Measurements from ENCODE around the gene HAUS2.
"Not testable (repeated sequence)": the region's sequence is repeated elsewhere in the genome, so short reads cannot be mapped to it uniquely, and the experiment has no call there.

HAUS2 gene

DNA sequence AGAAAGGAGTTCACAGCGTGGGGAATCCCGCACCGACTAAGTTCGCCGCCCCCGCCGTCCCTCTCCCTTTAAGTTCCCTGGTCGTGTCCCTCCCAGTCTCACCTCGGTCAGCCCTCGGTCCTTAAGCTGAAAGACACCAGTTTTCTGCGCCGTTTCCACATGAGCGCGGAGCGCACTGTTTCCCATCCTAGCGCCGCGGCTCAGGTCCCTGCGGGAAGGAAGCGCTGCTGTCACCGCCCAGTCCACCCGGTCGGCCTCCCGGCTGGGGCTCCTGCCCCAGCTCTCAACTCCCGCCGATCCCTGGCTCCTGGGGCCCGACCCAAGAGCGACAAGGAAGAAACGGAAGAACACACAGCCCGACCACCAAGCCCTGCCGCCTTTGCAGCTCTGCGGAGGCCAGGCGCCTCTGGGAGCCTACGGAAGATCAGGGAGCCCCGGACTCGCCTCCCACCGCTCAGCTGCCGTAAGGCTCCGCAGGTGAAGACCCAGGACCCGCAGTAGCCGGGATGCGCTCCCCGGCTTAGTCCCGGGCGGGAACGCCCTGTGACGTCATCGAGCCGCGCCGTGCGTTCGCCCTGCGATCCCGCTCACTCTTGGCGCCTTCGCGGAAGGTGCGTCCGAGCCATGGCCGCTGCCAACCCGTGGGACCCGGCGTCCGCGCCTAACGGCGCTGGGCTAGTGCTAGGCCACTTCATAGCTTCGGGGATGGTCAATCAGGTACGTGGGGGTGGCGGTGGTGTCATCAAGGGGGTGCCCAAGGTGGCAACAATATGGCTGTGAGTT, at the start of gene HAUS2, which contains the start of gene LRRC57:
HAUS2 (plus strand) TSS at position 590 of the 783 bp plus-strand sequence; CDS start at position 625, 35 bp downstream.
LRRC57 (minus strand) TSS at position 545 of the 783 bp plus-strand sequence; CDS start at position 186, 359 bp downstream.
- peak; percentile 97 for DNase-seq

DNA sequence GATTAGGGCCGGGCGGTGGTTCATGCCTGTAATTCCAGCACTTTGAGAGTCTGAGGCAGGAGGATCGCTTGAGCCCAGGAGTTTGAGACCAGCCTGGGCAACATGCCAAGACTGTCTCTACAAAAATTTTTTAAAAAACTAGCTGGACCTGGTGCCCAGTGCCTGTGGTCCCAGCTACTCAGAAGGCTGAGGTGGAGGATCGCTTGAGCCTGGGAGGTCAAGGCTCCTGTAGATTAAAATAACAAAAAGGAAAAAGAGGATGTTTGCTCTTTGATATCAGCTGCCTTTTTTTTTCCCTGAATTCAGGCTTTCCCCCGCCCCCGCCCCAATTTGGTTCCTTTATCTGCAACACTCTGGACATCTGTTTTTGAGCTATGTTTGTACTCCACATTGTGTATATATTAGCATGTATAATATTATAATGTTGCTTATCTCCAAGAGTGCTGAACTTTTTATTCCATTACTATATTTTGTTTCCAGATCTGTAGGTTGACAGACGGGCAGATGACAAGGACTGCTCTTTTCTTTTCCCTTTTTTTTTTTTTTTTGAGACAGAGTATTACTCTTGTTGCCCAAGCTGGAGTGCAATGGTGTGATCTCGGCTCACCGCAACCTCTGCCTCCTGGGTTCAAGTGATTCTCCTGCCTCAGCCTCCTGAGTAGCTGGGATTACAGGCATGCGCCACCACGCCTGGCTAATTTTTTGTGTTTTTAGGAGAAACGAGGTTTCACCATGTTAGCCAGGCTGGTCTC, 48.6 kb upstream of the HAUS2 start:
- no peak for DNase-seq

GRCh38 chr15:42502477-42502876, 46.2 kb upstream of the HAUS2 start:
- DNase-seq = no peak

GRCh38 chr15:42503825-42504224, 44.8 kb upstream of the HAUS2 start:
- no peak for DNase-seq

DNA sequence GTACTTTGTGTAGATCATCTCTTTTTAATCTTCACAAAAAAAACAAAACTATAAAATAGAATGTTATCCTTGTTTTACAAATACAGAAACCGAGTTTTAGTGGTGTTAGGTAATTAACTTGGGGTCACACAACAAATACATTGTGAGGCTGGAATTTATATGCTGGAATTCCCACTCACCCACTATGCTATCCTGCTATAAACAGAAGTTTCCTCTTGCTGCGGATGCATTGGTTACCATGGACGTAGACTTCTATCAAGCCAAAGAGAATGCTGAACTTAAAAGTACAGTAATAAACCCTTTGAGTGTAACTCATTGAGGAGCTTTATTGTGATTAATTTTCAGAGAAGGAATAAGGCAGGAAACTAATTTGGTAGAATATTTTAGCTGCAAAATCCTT, 44.0 kb upstream of the HAUS2 start:
- no peak for DNase-seq

GRCh38 chr15:42507514-42507913, 41.1 kb upstream of the HAUS2 start:
- no peak for DNase-seq

DNA sequence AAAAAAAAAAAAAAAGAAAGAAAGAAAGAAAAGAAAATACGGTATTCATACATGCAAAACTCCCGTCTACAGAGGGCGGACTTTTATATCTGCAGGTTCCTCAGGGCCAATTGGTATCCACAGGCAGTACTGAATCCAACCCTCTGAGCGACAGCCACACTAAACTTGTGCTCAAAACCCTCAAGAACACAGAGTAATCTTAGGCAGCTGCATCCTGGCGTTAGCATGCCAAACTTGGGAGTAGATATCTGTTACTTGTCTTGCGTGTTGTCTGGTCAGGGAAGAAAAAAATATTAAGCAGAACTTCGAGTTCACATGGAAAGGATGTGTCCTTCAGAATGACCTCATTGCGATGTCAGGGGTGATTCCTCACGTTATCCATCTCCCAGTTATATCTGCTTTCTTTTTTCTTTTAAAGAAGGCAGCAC, 40.4 kb upstream of the HAUS2 start:
- DNase-seq = no peak

DNA sequence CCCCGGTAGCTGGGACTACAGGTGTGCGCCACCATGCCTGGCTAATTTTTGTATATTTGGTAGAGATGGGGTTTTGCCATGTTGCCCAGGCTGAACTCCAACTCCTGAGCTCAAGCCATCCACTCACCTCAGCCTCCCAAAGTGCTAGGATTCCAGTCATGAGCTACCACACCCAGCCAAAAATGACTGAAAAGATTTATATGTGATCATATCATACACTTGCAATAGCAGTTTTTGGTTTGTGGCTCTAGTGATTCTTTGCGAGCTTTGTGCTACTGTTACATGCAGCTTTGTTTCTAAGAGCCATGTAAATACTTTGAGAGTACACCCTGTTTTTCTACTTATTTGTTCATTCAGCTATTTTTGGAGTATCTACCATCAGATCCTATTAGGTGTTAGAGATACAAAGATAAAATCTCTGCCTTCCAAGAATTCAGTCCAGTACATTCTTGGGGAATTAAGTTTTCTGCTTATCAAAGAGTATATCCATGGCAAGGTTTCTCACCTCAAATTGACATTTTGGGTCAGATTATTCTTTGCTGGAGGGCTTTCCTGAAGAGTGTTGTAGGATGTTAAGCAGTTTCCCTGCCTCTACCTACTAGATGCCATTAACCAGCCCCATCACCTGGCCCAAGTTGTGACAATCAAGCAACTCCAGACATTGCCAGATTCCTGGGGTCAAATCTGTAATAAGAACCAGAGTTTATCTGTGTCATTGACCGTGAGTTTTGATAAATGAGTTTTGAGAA, 38.2 kb upstream of the HAUS2 start:
- no peak for DNase-seq

GRCh38 chr15:42511007-42511391, 37.6 kb upstream of the HAUS2 start:
- no peak for DNase-seq

DNA sequence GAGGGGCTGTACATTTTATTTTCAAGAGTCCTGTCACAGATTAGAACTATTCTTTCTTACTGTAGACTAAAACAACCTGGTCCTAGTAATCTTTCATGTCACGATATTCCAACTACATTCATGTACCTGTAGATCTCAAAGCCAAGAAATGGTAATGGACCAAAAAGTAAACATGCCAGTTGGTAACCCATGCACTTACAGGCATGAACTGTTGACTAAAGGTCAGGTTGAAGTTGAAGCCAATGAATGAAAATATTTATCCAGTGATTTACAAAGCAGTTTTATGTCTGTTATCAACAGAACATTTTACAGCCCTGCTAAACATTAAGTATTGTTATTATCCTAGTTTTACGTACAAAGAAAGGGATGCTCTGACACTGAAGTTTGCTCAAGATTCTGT, 25.3 kb upstream of the HAUS2 start:
- no peak for DNase-seq

- no peak for DNase-seq
Observed at GRCh38 chr15:42528970-42529369, 19.7 kb upstream of the HAUS2 start.

DNA sequence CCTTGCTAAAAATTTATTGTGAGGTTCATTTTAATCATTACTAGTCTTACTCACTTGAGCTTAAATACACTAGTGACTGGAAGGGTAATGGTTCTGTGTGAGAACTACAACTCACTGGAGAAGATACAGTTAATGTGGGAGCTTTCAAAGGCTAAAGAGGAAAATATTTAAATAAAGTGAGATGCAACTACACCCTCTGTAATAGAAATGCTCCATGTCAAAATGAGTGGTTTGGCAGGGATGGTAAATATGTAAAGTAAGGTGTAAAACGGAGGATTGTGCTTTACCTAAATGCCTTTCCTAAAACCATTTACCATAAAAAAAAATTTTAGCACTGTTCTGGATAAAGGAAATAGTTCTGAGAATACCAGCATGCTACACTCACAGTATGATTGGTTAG, 15.4 kb upstream of the HAUS2 start:
- no peak for DNase-seq

GRCh38 chr15:42544853-42545629, 3.6 kb upstream of the HAUS2 start:
- no peak for DNase-seq

GRCh38 chr15:42547918-42548248, 755 bp upstream of the HAUS2 start:
- DNase-seq = no peak

GRCh38 chr15:42549032-42549491, 424 bp downstream of the HAUS2 start:
- no peak for DNase-seq

DNA sequence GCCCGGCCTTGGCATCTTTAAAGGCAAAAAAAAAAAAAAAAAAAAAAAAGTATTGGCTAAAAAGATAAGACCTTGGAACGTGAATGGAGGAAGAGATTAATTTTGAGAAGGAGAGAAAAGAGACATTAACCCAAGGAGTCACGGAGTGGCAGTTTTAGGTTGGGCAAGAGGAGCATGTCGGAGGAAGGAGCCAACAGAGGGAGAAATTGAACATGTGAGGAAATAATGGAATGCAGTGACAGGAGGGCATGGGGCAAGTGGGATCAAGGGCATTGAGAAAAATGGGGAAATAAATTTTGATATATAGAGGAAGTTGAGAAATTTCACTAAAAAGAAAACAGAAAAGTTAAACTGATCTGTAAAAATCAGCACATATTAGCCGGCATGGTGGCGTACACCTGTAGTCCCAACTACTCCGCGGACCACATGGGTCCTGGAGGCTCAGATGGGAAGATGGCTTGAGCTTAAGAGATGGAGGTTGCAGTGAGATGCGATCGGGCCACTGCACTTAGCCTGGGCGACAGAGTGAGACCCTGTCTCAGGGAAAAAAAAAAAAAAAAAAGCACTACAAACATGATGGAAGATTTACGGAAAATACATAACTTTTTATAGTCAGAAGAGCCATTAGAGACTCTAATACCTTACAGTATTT, 1.2 kb downstream of the HAUS2 start:
- DNase-seq = no peak

GRCh38 chr15:42553554-42553953, 4.9 kb downstream of the HAUS2 start:
- no peak for DNase-seq

GRCh38 chr15:42556550-42557207, 8.0 kb downstream of the HAUS2 start:
- not testable (repeated sequence) for DNase-seq

GRCh38 chr15:42558739-42559138, 10.1 kb downstream of the HAUS2 start:
- DNase-seq = no peak

- peak; percentile 95 for DNase-seq
Observed at GRCh38 chr15:42575188-42576039, 26.8 kb downstream of the HAUS2 start, which contains the start of gene STARD9. STARD9 (plus strand) TSS chr15:42575606; CDS start chr15:42575716, 110 bp downstream.
